HEK293T (cell line): ENCODE data around the gene SUSD4.

Experiments used
- CTCF ChIA-PET: fragments of 350-600 bp; formaldehyde crosslinking; extraction: SDS; loops from one replicate; lab custom pipeline; 2021; ENCODE audit warnings: antibody characterized with exemption, inconsistent platforms; lab: Yijun Ruan, JAX
- POLR2A ChIA-PET: fragments of 350-600 bp; formaldehyde crosslinking; extraction: SDS; loops from one replicate; lab custom pipeline; 2020; ENCODE audit warnings: antibody characterized with exemption, inconsistent platforms; lab: Yijun Ruan, JAX
- DNase-seq: peaks from one replicate; pipeline ENCODE4 v3.0.0; 2012; ENCODE audit warnings: mixed read lengths; ENCODE audit errors: extremely low spot score
- ARNT ChIP-seq: fragments of 450-650 bp; IDR thresholded peaks from 2 replicates; pipeline ENCODE4 v1.6.1; 2017; ENCODE audit warnings: mild to moderate bottlenecking
- BHLHE40 ChIP-seq: fragments of 450-650 bp; IDR thresholded peaks from 2 replicates; pipeline ENCODE4 v1.6.1; 2016; ENCODE audit warnings: mild to moderate bottlenecking, moderate library complexity, borderline replicate concordance
- CTBP1 ChIP-seq: fragments of 450-650 bp; IDR thresholded peaks from 2 replicates; pipeline ENCODE4 v1.6.1; 2016; ENCODE audit warnings: borderline replicate concordance
- ELF4 ChIP-seq: fragments of 450-650 bp; IDR thresholded peaks from 2 replicates; pipeline ENCODE4 v1.6.1; 2017; ENCODE audit warnings: antibody characterized with exemption
- FOXA1 ChIP-seq: fragments of 450-650 bp; IDR thresholded peaks from 2 replicates; pipeline ENCODE4 v1.6.1; 2016; ENCODE audit warnings: mild to moderate bottlenecking
- FOXK2 ChIP-seq: fragments of 450-650 bp; IDR thresholded peaks from 2 replicates; pipeline ENCODE4 v1.6.1; 2016; ENCODE audit warnings: mild to moderate bottlenecking
- FOXM1 ChIP-seq: fragments of 450-650 bp; IDR thresholded peaks from 2 replicates; pipeline ENCODE4 v1.6.1; 2017; ENCODE audit warnings: mild to moderate bottlenecking, borderline replicate concordance
- HDGF ChIP-seq: fragments of 450-650 bp; IDR thresholded peaks from 2 replicates; pipeline ENCODE4 v1.6.1; 2017; ENCODE audit warnings: antibody characterized with exemption, borderline replicate concordance
- L3MBTL2 ChIP-seq: fragments of 450-650 bp; conservative IDR thresholded peaks from 2 replicates; pipeline ENCODE4 v1.6.1; 2016; ENCODE audit warnings: mild to moderate bottlenecking
- LEF1 ChIP-seq: fragments of 450-650 bp; IDR thresholded peaks from 2 replicates; pipeline ENCODE4 v1.6.1; 2017; ENCODE audit warnings: mild to moderate bottlenecking, borderline replicate concordance
- NFRKB ChIP-seq: fragments of 450-650 bp; IDR thresholded peaks from 2 replicates; pipeline ENCODE4 v1.6.1; 2016; ENCODE audit warnings: mild to moderate bottlenecking, moderate library complexity
- SP1 ChIP-seq: fragments of 450-650 bp; IDR thresholded peaks from 2 replicates; pipeline ENCODE4 v1.6.1; 2017
- SUZ12 ChIP-seq: fragments of 450-650 bp; IDR thresholded peaks from 2 replicates; pipeline ENCODE4 v1.6.1; 2016; ENCODE audit warnings: mild to moderate bottlenecking
- TARDBP ChIP-seq: fragments of 450-650 bp; IDR thresholded peaks from 2 replicates; pipeline ENCODE4 v1.6.1; 2016
- ZNF384 ChIP-seq: fragments of 450-650 bp; IDR thresholded peaks from 2 replicates; pipeline ENCODE4 v1.6.1; 2016
- TF ChIP-seq, protein P1 (sequence below): fragments of 450-650 bp; IDR thresholded peaks from 2 replicates; pipeline ENCODE4 v1.6.1; 2016

SUSD4 gene

DNA sequence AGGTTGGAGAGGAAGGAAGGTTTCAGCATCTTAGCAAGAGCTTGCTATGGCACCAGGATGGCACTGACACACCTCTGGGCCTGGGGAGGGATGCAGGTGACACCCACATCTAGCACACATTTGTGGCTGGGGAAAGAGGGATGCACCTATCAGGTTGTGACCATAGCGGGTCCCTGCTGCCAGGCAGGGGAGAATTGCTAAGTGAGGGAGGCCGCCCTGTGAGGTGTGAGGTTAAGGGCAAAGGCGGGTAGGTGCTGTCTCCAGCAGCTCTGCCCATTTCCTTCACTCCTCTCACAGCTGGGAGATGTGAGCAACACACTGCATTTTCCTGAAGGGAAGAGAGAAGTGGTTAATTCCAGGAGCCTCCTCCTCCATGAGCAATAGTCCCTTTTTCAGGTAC is 137.7 kb downstream of the SUSD4 start:
- POLR2A ChIA-PET = interaction anchor here (1.4 kb wide), 1 partner anchor 82 kb away, joined by 3 read pairs; no protein-coding TSS in a partner anchor
- CTCF ChIA-PET = no interaction called here
- TF ChIP-seq LEF1 = no peak
- TF ChIP-seq FOXM1 = no peak
- TF ChIP-seq SP1 = no peak
- no peak for TF ChIP-seq FOXA1
- no peak for TF ChIP-seq FOXK2
- no peak for TF ChIP-seq HDGF
- no peak for TF ChIP-seq ZNF384
- TF ChIP-seq, protein P1, sequence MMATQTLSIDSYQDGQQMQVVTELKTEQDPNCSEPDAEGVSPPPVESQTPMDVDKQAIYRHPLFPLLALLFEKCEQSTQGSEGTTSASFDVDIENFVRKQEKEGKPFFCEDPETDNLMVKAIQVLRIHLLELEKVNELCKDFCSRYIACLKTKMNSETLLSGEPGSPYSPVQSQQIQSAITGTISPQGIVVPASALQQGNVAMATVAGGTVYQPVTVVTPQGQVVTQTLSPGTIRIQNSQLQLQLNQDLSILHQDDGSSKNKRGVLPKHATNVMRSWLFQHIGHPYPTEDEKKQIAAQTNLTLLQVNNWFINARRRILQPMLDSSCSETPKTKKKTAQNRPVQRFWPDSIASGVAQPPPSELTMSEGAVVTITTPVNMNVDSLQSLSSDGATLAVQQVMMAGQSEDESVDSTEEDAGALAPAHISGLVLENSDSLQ = no peak
- no peak for TF ChIP-seq BHLHE40
- no peak for TF ChIP-seq TARDBP
- no peak for DNase-seq

DNA sequence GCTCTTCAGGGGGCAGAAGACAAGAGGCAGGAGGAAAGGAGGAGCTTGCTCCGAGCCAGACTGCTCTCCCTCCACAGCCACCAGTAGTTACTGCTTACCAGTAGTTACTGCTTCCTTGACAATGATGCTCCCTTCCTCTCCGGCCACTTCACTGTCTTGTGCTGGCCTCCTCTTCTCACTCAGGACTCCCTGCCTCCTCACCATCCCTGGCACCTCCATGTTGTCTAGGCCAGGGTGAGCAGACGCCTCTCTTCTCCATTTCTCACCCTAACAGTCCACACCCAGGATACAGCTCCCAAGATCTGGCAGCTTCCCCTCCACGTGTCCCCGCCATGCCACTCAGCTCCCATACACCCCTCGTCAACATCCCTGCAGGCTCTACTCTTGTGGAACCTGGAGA is 138.5 kb downstream of the SUSD4 start:
- no peak for TF ChIP-seq ELF4
- TF ChIP-seq NFRKB = no peak
- no peak for TF ChIP-seq SP1
- no peak for TF ChIP-seq LEF1
- TF ChIP-seq CTBP1 = no peak
- TF ChIP-seq ZNF384 = no peak
- no peak for TF ChIP-seq TARDBP
- TF ChIP-seq, protein P1 = no peak
- TF ChIP-seq ARNT = no peak
- TF ChIP-seq BHLHE40 = no peak
- no peak for TF ChIP-seq FOXA1
- TF ChIP-seq FOXK2 = no peak
- no peak for TF ChIP-seq SUZ12
- no peak for TF ChIP-seq L3MBTL2
- TF ChIP-seq HDGF = no peak
- TF ChIP-seq FOXM1 = no peak
- CTCF ChIA-PET = no interaction called here
- no peak for DNase-seq
- POLR2A ChIA-PET = interaction anchor here (1.4 kb wide), 1 partner anchor 81 kb away, joined by 3 read pairs; no protein-coding TSS in a partner anchor

DNA sequence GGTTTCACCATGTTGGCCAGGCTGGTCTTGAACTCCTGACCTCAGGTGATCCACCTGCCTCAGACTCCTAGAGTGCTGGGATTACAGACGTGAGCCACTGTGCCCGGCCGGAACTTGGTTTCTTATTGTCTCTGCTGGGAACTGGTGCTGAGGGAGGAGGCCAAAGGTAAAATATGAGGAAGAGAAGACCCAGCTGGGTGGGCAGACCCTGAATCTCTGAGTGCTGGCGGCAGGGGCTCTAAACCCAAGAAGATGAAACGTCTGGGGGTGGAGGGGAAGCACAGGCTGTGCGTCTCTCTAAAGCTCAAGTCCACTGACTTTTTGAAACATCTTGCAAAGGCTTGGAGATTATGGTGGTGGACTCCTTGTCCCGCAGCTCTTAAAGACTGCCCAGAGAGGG is 138.9 kb downstream of the SUSD4 start:
- ChIA-PET POLR2A (no interaction called here), CTCF (no interaction called here)
- DNase-seq = no peak
- no peak for TF ChIP-seq FOXA1
- TF ChIP-seq L3MBTL2 = no peak
- TF ChIP-seq SUZ12 = no peak
- no peak for TF ChIP-seq FOXK2

DNA sequence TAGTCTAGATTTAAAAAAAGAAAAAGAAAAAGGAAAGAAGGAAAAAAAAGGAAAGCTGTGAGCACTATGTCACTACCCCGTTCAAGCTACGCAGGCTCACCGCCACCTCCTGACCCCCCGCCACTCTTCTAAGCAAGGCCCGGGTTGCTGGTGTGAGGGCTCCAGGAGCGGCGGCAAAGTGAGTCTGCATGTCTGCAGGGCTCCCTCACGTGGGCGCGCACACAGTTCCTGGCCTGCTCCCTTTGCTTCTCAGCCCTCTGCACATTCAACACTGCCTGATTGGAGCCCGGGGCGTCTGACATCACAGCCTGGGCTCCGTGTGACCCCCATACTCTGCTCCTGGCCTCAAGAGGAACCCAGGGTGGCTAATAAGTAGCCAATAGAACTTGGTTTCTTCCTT is 139.5 kb downstream of the SUSD4 start:
- ChIA-PET POLR2A (no interaction called here), CTCF (no interaction called here)
- DNase-seq = no peak
- no peak for TF ChIP-seq FOXM1
- TF ChIP-seq BHLHE40 = no peak
- TF ChIP-seq LEF1 = no peak
- TF ChIP-seq HDGF = no peak
- no peak for TF ChIP-seq ARNT
- no peak for TF ChIP-seq TARDBP
- no peak for TF ChIP-seq FOXK2
- no peak for TF ChIP-seq ZNF384
- TF ChIP-seq SUZ12 = no peak
- TF ChIP-seq, protein P1 = no peak
- no peak for TF ChIP-seq ELF4

DNA sequence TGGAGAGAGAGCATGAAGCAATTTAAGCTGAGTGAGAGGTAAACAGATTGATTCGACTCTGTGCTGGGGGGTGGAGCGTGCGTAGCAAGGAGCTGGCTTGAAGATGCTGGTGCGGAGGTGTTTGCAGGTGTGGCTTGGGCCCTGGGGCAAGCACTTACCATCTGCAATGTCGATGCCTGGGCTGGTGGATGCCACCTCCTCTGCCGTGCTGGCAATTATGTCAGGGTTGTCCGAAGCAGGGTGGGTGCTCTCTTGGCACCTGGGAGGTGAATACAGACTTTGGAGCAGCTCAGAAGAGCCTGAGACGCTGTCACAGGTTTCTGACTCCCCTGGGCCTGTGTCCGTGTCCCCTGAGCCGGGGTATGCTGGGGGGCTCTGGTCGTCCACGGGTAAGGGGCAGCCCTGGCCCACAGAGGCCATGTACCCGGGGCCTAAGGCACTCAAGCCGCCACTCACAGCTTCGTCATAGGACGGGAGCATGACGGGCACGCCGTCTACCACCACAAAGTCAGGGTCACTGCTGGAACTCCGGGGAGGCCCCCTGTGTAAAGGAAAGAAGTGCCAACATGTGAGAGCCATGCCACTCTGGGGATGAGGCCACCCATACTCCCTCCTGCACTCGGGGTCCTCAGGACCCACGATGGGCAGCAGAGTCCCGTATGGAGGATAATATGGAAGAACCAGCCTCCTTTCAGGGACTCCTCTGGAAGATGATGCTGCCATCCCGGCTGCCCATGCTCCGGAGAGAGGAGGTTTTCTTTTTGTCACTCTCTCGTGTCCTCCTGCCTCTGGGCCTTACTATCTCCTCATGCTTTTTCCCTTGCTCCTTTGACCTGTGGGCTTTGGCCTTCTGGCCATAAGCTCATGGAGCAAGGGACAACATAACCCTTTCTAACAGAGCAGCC is 140.6 kb downstream of the SUSD4 start:
- CTCF ChIA-PET = no interaction called here
- no peak for TF ChIP-seq NFRKB
- no peak for TF ChIP-seq ZNF384
- no peak for TF ChIP-seq LEF1
- TF ChIP-seq SUZ12 = no peak
- TF ChIP-seq FOXA1 = no peak
- TF ChIP-seq L3MBTL2 = no peak
- no peak for TF ChIP-seq TARDBP
- TF ChIP-seq CTBP1 = no peak
- TF ChIP-seq FOXK2 = no peak
- TF ChIP-seq, protein P1 = no peak
- no peak for TF ChIP-seq BHLHE40
- TF ChIP-seq ARNT = no peak
- no peak for TF ChIP-seq ELF4
- no peak for TF ChIP-seq FOXM1
- TF ChIP-seq SP1 = no peak
- DNase-seq = no peak
- POLR2A ChIA-PET = no interaction called here

DNA sequence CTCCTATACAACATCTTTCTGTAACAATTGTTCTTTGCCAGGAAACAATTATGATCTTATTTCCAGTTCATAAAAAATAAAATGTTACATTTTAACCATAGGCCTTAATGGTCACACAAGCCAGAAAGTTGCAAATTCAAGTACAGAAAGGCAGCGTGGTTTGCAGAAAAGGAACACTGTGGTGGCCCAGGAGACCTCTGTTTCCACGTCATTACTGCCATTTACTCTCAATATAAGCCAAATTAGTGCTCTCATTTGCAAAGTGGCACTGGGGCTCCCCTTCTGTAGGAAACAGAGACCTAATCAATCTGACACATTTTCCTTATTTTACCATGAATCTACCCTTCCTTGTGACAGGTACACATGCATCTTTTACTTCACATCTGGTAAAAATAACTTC is 141.6 kb downstream of the SUSD4 start:
- ChIA-PET CTCF (no interaction called here), POLR2A (no interaction called here)
- no peak for TF ChIP-seq TARDBP
- no peak for TF ChIP-seq BHLHE40
- TF ChIP-seq ZNF384 = no peak
- TF ChIP-seq CTBP1 = no peak
- TF ChIP-seq FOXA1 = no peak
- TF ChIP-seq, protein P1 = no peak
- no peak for TF ChIP-seq HDGF
- no peak for TF ChIP-seq L3MBTL2
- TF ChIP-seq SP1 = no peak
- no peak for DNase-seq
